HepG2 (cell line): ENCODE data around the gene C1orf21.

Experiments
- ADNP ChIP-seq: sonication (generic); formaldehyde crosslinking; IDR thresholded peaks from 2 replicates; pipeline ENCODE4 v1.4.0; 2020; ENCODE audit warnings: missing genetic modification reagents
- DNMT3B ChIP-seq: conservative IDR thresholded peaks from 2 replicates; pipeline ENCODE4 v1.6.1; 2016; ENCODE audit warnings: missing biosample characterization, control low read depth
- EZH2 ChIP-seq: conservative IDR thresholded peaks from 2 replicates; pipeline ENCODE4 v1.6.1; 2012; ENCODE audit warnings: mild to moderate bottlenecking, low read depth, low read length, moderate library complexity
- GZF1 ChIP-seq: sonication (generic); formaldehyde crosslinking; IDR thresholded peaks from 2 replicates; pipeline ENCODE4 v1.5.1; 2020; ENCODE audit warnings: mild to moderate bottlenecking, missing genetic modification reagents
- KDM1A ChIP-seq: IDR thresholded peaks from 2 replicates; pipeline ENCODE4 v1.6.1; 2016; ENCODE audit warnings: missing compliant biosample characterization
- NFRKB ChIP-seq: fragments of 450-650 bp; IDR thresholded peaks from 2 replicates; pipeline ENCODE4 v1.6.1; 2017
- RAD21 ChIP-seq: fragments of 450-650 bp; formaldehyde crosslinking; IDR thresholded peaks from 2 replicates; pipeline ENCODE4 v1.5.0; 2020; ENCODE audit warnings: mild to moderate bottlenecking
- ZBTB42 ChIP-seq: sonication (generic); formaldehyde crosslinking; IDR thresholded peaks from 2 replicates; pipeline ENCODE4 v1.5.0; 2020; ENCODE audit warnings: mild to moderate bottlenecking, missing genetic modification reagents
- ZNF274 ChIP-seq: sonication (generic); formaldehyde crosslinking; IDR thresholded peaks from 2 replicates; pipeline ENCODE4 v1.5.1; 2020; ENCODE audit warnings: mild to moderate bottlenecking, missing genetic modification reagents
- ZNF746 ChIP-seq: sonication (generic); formaldehyde crosslinking; IDR thresholded peaks from 2 replicates; pipeline ENCODE4 v1.8.0; 2022; ENCODE audit warnings: mild to moderate bottlenecking, missing genetic modification reagents
- TF ChIP-seq, protein P1 (sequence below): IDR thresholded peaks from 2 replicates; pipeline ENCODE4 v1.6.1; 2012; ENCODE audit warnings: low read length, improper control_type of control experiment
- TF ChIP-seq, protein P2 (sequence below): sonication (generic); formaldehyde crosslinking; IDR thresholded peaks from 2 replicates; pipeline ENCODE4 v1.5.0; 2020; ENCODE audit warnings: mild to moderate bottlenecking, missing genetic modification reagents, moderate library complexity

DNA sequence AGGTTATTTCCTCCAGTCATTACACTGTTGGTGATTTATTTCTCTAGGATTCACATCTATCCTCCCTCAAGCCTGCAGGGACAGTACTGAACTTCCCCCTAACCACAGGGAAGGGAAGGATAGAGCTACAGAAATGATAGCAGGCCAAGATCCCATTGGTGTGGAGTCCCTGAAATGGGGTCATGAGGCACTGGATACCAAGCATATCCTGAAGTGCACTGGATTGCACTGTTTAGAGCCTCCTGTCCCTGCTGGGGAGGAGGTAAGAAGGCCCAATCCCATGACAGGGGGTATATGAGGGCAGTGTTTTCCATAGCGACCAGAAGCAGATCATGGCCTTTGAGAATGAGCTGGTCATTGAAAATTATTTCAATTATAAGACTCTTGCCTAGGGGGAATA, 56.8 kb downstream of the C1orf21 start:
- TF ChIP-seq, protein P1, sequence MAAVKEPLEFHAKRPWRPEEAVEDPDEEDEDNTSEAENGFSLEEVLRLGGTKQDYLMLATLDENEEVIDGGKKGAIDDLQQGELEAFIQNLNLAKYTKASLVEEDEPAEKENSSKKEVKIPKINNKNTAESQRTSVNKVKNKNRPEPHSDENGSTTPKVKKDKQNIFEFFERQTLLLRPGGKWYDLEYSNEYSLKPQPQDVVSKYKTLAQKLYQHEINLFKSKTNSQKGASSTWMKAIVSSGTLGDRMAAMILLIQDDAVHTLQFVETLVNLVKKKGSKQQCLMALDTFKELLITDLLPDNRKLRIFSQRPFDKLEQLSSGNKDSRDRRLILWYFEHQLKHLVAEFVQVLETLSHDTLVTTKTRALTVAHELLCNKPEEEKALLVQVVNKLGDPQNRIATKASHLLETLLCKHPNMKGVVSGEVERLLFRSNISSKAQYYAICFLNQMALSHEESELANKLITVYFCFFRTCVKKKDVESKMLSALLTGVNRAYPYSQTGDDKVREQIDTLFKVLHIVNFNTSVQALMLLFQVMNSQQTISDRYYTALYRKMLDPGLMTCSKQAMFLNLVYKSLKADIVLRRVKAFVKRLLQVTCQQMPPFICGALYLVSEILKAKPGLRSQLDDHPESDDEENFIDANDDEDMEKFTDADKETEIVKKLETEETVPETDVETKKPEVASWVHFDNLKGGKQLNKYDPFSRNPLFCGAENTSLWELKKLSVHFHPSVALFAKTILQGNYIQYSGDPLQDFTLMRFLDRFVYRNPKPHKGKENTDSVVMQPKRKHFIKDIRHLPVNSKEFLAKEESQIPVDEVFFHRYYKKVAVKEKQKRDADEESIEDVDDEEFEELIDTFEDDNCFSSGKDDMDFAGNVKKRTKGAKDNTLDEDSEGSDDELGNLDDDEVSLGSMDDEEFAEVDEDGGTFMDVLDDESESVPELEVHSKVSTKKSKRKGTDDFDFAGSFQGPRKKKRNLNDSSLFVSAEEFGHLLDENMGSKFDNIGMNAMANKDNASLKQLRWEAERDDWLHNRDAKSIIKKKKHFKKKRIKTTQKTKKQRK = no peak
- TF ChIP-seq DNMT3B (CRISPR knock-in tag) (no peak), NFRKB (no peak), ZNF746 (CRISPR knock-in tag) (no peak), ZNF274 (CRISPR knock-in tag) (no peak), ZBTB42 (CRISPR knock-in tag) (no peak), KDM1A (CRISPR knock-in tag) (no peak), RAD21 (CRISPR knock-in tag) (no peak), ADNP (CRISPR knock-in tag) (no peak), EZH2 (no peak), GZF1 (CRISPR knock-in tag) (no peak)
- TF ChIP-seq, protein P2, sequence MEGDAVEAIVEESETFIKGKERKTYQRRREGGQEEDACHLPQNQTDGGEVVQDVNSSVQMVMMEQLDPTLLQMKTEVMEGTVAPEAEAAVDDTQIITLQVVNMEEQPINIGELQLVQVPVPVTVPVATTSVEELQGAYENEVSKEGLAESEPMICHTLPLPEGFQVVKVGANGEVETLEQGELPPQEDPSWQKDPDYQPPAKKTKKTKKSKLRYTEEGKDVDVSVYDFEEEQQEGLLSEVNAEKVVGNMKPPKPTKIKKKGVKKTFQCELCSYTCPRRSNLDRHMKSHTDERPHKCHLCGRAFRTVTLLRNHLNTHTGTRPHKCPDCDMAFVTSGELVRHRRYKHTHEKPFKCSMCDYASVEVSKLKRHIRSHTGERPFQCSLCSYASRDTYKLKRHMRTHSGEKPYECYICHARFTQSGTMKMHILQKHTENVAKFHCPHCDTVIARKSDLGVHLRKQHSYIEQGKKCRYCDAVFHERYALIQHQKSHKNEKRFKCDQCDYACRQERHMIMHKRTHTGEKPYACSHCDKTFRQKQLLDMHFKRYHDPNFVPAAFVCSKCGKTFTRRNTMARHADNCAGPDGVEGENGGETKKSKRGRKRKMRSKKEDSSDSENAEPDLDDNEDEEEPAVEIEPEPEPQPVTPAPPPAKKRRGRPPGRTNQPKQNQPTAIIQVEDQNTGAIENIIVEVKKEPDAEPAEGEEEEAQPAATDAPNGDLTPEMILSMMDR (CRISPR knock-in tag) = no peak
